NT2/D1 (cell line): ENCODE data around the gene GMEB2.

Experiments
- DNase-seq: peaks from one replicate; pipeline ENCODE4 v3.0.0-alpha.2; 2011; ENCODE audit warnings: low read depth, low spot score
- H3K27me3 ChIP-seq: 2 replicates; pipeline ENCODE4 v1.6.0; 2011; ENCODE audit warnings: mild to moderate bottlenecking; ENCODE audit not compliant: insufficient read length, insufficient read depth
- H3K36me3 ChIP-seq: 2 replicates; pipeline ENCODE4 v1.6.1; 2011; ENCODE audit warnings: mild to moderate bottlenecking, low read length, mixed read lengths; ENCODE audit not compliant: insufficient read depth, insufficient read length
- H3K4me1 ChIP-seq: 2 replicates; pipeline ENCODE4 v1.5.1; 2011; ENCODE audit not compliant: insufficient read depth, insufficient read length
- H3K4me3 ChIP-seq: 2 replicates; pipeline ENCODE4 v1.5.1; 2011; ENCODE audit warnings: low read depth; ENCODE audit not compliant: insufficient read length
- H3K9ac ChIP-seq: 2 replicates; pipeline ENCODE4 v1.6.0; 2011; ENCODE audit warnings: low read depth; ENCODE audit not compliant: insufficient read length
- H3K9me3 ChIP-seq: 2 replicates; pipeline ENCODE4 v1.5.1; 2011; ENCODE audit warnings: mild to moderate bottlenecking, low read length; ENCODE audit not compliant: insufficient read depth
- SUZ12 ChIP-seq: IDR thresholded peaks from 2 replicates; pipeline ENCODE4 v1.6.1; 2011; ENCODE audit not compliant: insufficient read length, insufficient read depth; ENCODE audit errors: extremely low read depth
- YY1 ChIP-seq: IDR thresholded peaks from 2 replicates; pipeline ENCODE4 v1.6.1; 2011; ENCODE audit not compliant: insufficient read length, insufficient read depth
- ZNF274 ChIP-seq: IDR thresholded peaks from 2 replicates; pipeline ENCODE4 v1.6.1; 2011; ENCODE audit warnings: mild to moderate bottlenecking, low read depth, low read length

GMEB2 gene

DNA sequence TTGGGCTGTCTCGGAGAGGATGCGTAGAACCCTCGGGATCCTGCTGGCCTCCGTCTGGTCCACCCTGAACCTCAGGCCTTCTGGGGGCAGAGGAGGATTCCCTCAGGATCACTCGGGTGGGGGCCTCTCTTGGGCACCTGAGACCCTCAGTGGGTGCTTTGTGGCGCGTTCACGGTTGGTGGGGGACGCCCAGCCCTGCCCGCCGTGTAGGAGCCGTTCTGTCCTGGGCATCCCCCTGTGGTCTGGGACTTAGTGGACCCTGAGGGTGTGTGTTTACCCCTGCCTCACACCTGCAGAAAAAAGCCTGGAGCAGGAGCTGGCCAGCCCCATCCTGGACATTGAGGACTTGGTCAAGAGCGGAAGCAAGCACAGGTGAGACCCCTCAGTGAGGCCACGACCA, 38.8 kb upstream of the GMEB2 start:
- peaks cover 88% of the 10 kb centered on the region for H3K36me3 ChIP-seq
- no peak for DNase-seq
- H3K27me3 ChIP-seq, result no peaks in the 10 kb centered on the region
- H3K4me3 ChIP-seq, result no peak overlapping the region
- TF ChIP-seq ZNF274, result no peak
- no peak for TF ChIP-seq YY1
- no peak for TF ChIP-seq SUZ12
- H3K9me3 ChIP-seq, result no peaks in the 10 kb centered on the region
- no peak overlapping the region for H3K9ac ChIP-seq
- no peaks in the 10 kb centered on the region for H3K4me1 ChIP-seq

DNA sequence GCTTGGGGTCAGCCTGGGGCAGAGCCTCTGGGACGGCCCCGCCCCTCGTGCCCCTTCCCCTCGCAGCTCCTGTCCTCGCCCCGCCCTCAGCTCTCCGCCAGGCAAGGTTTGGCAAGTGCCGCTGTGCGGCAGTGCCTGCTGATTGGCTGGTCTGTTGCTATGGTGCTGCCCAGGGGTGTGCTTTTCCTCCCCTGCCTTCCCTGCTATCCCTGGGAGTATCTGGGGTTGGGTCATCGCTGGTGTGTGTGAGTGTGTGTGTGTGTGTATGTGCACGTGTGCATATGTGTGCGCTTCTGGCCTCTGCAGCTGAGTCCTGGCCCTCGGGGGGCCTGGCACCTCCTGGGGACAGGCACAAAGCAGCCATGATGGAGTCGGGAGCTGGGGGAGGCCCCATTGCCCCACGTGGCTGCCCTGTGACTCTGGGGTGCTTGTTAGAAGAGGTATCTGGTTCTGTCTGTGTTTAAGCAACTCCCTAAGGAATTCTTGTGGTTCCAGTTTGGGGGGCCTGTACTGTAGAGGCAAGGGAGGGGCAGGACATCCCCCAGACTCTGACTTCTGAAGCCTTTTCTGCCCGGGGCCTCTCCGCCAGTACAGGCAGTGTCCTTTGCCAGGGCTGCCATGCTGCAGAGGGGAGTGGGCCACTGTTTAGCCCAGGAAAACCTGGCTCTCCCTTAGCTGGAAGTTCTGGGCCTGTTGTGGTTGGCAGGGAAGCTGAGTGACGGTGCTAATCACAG, 38.1 kb upstream of the GMEB2 start:
- Histone ChIP-seq H3K27me3 (no peaks in the 10 kb centered on the region), H3K9me3 (no peaks in the 10 kb centered on the region), H3K9ac (no peak overlapping the region), H3K36me3 (peaks cover 90% of the 10 kb centered on the region), H3K4me1 (no peaks in the 10 kb centered on the region), H3K4me3 (no peak overlapping the region)
- no peak for DNase-seq
- TF ChIP-seq SUZ12, result no peak
- no peak for TF ChIP-seq ZNF274
- no peak for TF ChIP-seq YY1

DNA sequence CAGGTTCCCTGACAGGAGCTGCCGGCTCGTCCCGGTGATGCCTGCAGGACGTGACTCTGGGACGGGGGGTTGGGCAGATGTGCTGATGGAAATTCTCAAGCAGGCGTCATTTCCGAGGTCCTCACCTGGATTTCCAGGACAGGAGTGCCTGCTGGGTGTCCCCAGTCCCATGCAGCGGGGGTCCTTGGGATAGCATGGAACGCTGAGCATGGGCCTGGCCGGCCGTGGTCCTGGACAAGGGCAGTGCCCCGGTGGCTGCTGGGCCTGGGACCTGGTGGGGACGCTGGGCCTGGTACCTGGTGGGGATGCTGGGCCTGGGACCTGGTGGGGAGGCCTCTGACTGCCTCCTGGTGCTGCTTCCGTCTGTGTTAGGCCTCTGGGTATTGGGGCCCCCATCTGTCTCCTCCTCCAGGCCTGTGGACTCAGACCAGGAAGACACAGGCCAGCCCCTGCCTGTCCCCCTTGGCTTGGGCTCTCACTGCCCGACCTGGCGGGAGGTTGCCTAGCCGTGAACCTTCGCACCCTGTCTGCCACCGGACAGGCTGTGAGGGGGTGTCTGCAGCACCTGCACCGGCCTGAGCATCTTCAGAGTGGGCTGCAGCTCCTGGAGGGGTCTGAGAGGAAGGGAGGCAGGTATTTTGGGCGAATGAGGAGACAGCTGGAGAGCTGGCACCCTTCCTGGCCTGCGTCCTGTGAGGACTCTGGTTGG, 37.4 kb upstream of the GMEB2 start:
- TF ChIP-seq YY1, result no peak
- no peak for TF ChIP-seq SUZ12
- no peak for TF ChIP-seq ZNF274
- H3K9ac ChIP-seq, result no peak overlapping the region
- peaks cover 95% of the 10 kb centered on the region for H3K36me3 ChIP-seq
- DNase-seq, result no peak
- no peaks in the 10 kb centered on the region for H3K27me3 ChIP-seq
- peaks cover 3% of the 10 kb centered on the region for H3K4me1 ChIP-seq
- no peaks in the 10 kb centered on the region for H3K9me3 ChIP-seq
- H3K4me3 ChIP-seq, result no peak overlapping the region

DNA sequence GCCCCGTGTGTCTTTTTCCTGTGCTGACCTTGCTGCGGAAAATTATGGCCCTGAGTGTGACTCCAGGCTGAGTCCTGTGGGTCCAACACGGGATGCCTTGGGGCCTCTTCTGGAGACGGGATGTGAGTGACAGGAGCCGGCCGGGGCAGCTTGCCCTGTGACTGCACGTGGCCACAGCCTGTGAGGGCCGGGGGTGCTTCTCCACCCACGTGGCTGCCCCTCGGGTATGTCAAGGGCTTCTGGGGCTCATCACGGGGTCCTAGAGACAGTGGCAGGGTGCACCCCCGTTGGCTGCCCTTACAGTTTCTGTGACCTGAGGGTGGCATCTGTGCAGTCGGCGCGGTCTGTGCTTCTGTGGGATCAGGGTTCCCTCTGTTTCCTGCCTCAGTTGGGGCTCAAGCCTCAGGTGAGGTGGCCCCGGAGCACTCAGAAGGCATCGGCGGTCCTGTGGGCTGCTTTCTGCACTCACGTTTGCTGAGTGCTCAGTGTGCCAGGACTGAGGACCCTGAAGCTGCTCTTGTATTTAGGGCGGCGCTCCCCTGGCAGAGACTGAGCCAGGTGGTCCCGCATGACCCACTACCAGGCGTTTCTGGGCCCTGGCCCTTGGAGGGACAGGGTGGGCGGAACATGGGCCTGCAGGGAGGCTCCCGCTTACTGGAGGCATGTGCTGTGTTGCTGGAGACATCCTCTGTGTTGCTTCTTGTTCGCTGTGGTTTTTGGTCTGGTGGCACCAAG, 36.6 kb upstream of the GMEB2 start:
- Histone ChIP-seq H3K4me1 (peaks cover 9% of the 10 kb centered on the region), H3K9ac (no peak overlapping the region), H3K27me3 (no peaks in the 10 kb centered on the region), H3K9me3 (no peaks in the 10 kb centered on the region), H3K4me3 (no peak overlapping the region), H3K36me3 (peaks cover 90% of the 10 kb centered on the region)
- no peak for DNase-seq
- TF ChIP-seq YY1 (no peak), SUZ12 (no peak), ZNF274 (no peak)

DNA sequence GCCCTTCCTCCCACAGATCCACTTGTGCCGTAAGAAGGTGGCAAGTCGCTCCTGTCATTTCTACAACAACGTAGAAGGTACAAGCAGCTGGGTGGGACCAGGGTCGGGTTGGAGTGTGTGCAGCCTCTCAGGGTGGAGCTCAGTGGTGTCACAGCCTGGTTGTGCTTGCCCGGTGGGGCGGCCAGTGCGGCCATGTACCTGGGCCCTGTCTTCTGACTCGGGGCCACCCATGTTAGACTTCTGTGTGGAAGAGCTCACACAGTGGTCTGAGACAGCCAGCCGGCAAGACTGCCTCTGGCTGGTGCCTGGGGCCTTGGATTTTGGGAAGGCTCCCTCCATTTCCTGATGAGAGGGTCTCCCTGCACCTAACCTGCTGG, 35.9 kb upstream of the GMEB2 start:
- H3K4me3 ChIP-seq, result no peak overlapping the region
- H3K4me1 ChIP-seq, result peaks cover 9% of the 10 kb centered on the region
- H3K36me3 ChIP-seq, result peaks cover 83% of the 10 kb centered on the region

DNA sequence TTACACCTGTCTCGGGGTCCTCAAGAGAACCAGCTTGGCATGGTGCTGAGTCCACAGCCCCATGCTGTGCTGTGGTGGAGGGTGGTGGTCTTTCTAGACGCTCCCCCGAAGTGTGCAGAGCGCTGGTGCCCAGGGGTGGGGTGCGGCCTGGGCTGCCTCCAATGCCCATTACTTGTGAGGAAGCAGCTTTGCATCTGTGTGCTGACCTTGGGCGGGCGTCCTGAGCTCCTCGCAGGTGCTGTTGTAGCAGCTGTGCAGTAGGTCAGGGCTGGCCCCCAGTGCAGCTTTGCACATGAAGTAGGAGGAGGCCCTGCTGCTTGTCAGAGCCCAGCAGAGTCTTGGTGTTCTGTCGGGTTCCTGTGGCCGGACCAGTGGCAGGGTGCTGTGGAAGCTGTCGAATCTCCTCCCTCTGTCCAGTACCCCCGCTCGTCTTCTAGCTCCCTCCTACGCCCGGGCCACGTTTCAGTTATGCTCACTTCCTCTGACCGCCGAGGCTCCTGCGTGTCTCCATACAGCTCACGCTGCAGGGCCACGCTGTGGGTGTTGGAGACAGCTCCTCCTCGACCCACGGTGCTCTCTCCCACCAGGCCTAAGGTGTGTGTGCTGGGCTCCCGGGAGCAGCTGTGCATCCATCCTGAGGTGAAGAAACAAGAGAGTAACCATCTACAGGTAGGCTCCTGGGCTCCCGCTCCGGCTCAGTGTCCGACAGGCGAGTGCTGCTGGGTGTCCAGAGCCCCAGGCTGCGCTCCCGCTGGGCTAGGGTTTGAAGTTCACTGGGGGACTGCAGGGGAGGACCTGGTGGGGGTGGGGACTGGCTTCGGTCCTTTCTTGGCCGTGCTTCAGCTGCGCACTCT, 35.3 kb upstream of the GMEB2 start:
- Histone ChIP-seq H3K9ac (no peak overlapping the region), H3K9me3 (no peaks in the 10 kb centered on the region), H3K36me3 (peaks cover 77% of the 10 kb centered on the region), H3K27me3 (no peaks in the 10 kb centered on the region), H3K4me1 (peaks cover 12% of the 10 kb centered on the region), H3K4me3 (no peak overlapping the region)
- no peak for DNase-seq
- TF ChIP-seq ZNF274, result no peak
- TF ChIP-seq SUZ12, result no peak
- TF ChIP-seq YY1, result no peak

More for the DNA sequence above, 35.9 kb upstream of the GMEB2 start:
- H3K27me3 ChIP-seq, result no peaks in the 10 kb centered on the region
- no peak overlapping the region for H3K9ac ChIP-seq
- no peaks in the 10 kb centered on the region for H3K9me3 ChIP-seq
- DNase-seq, result no peak
- TF ChIP-seq ZNF274 (no peak), SUZ12 (no peak), YY1 (no peak)
